ENCODE results near the gene CABP4. TPM values are rescaled to one million over a fixed set of nuclear protein-coding genes. Genes with fewer than 3 reads are reported as not detected.

Gene CABP4
- total and polyA plus RNA-seq, 10 of the 15 experiments (the other 5 are each of a cell fraction or from before 2014, with no cell fraction given), result 0.04 to 0.41 (median 0.14) TPM; not detected in 2

GRCh38 chr11:67407688-67408163 is 47.4 kb upstream of the CABP4 start:
- ChIA-PET SMC1A (ENCODE audit: uncharacterized antibody, unreplicated experiment) (interaction anchor here (0.8 to 3.1 kb wide), 6 partner anchors 13 to 77 kb away, joined by 3 to 11 read pairs (median 3); partner anchors contain the start of genes PTPRCAP and TMEM134), CTCF (interaction anchor here (0.8 to 1.9 kb wide), 5 partner anchors 13 to 61 kb away, joined by 3 to 7 read pairs (median 4); partner anchors contain the start of gene TMEM134), POLR2A (interaction anchor here (0.7 to 3.0 kb wide), 8 partner anchors 10 to 79 kb away, joined by 3 to 12 read pairs (median 4); partner anchors contain the start of genes PTPRCAP, RPS6KB2 and TMEM134), RAD21 (ENCODE audit: unreplicated experiment) (interaction anchor here (0.9 to 2.6 kb wide), 6 partner anchors 16 to 62 kb away, joined by 4 to 18 read pairs (median 5); partner anchors contain the start of genes PTPRCAP and RAD9A)
- WGBS (ENCODE audit: insufficient coverage, insufficient replicate concordance, low lambda C conversion rate, missing lambda C conversion rate), result 69% methylated on average over 12 of the region's 12 CpGs
- Histone ChIP-seq H3K27ac (ENCODE audit: control insufficient read depth, insufficient read depth) (peak overlapping the region; percentile 84), H2AFZ (ENCODE audit: control insufficient read depth, low read depth, low read length) (no peak overlapping the region), H3K9me3 (replicated peaks; ENCODE audit: control insufficient read depth, insufficient read depth, low read length) (no peaks in the 10 kb centered on the region), H3K4me3 (no peak overlapping the region), H3K4me1 (ENCODE audit: control insufficient read depth, insufficient read depth, low read length) (peaks cover 68% of the 10 kb centered on the region), H3K36me3 (ENCODE audit: control insufficient read depth in 2 of 2, insufficient read depth in 2 of 2, low read length in 1 of 2) (no peaks in the 10 kb centered on the region), H3K27me3 (replicated peaks in 1 of 2; ENCODE audit: control insufficient read depth in 2 of 2, insufficient read depth in 2 of 2, low read length in 1 of 2) (no peaks in the 10 kb centered on the region), H4K20me1 (ENCODE audit: control insufficient read depth, insufficient read depth) (no peaks in the 10 kb centered on the region), H3K4me2 (ENCODE audit: control insufficient read depth, insufficient read depth) (peak overlapping the region; percentile 41; the same call in 1 of the 2 replicates), H3K9ac (ENCODE audit: control insufficient read depth, insufficient read depth, low read length) (no peak overlapping the region; the same call in 1 of the 2 replicates), H3K79me2 (ENCODE audit: control insufficient read depth, insufficient read depth, low read length) (peaks cover 32% of the 10 kb centered on the region)
- ATAC-seq (no peak), DNase-seq (ENCODE audit: low read depth, low spot score) (no peak), FAIRE-seq (no peak)
- in situ Hi-C loops (cut with MboI) (no loop called here), intact Hi-C loops (cut with micrococcal nuclease; ENCODE audit: unreplicated experiment) (no loop called here)
- TF ChIP-seq KAT2A (conservative IDR thresholded peaks at IDR 0.05; ENCODE audit: control insufficient read depth, low read depth, low read length), result no peak
- no peak for TF ChIP-seq RCOR1 (conservative IDR thresholded peaks at IDR 0.05; ENCODE audit: low read depth, low read length)
- TF ChIP-seq IKZF1 (conservative IDR thresholded peaks at IDR 0.05), result no peak
- no peak for TF ChIP-seq BCL11A (IDR thresholded peaks at IDR 0.05; ENCODE audit: low read depth, low read length)
- TF ChIP-seq BRCA1 (IDR thresholded peaks at IDR 0.05; ENCODE audit: low read depth, low read length), result no peak
- no peak for TF ChIP-seq NBN (IDR thresholded peaks at IDR 0.05)
- no peak for TF ChIP-seq PML (IDR thresholded peaks at IDR 0.05; ENCODE audit: low read length)
- TF ChIP-seq PAX5 (IDR thresholded peaks at IDR 0.05; ENCODE audit: borderline replicate concordance, low read depth, low read length), result no peak
- BruUV-seq (replicated peaks), result no TSS peak

Measured in GM12878 (cell line).